Urinary bladder (tissue), 4 donors: ENCODE results near the gene LRIT3. TPM values are rescaled to one million over a fixed set of nuclear protein-coding genes. Genes with fewer than 3 reads are reported as not detected.

Experiments used
- DNase-seq: peaks from one replicate; pipeline ENCODE4 v3.0.0-alpha.2; 2015; ENCODE audit errors: extremely low spot score
- H3K27ac ChIP-seq: one replicate; pipeline ENCODE4 v1.5.1; 2013; ENCODE audit warnings: low read depth, mild to moderate bottlenecking, moderate library complexity
- H3K36me3 ChIP-seq: one replicate; pipeline ENCODE4 v1.6.1; 2013; ENCODE audit warnings: mild to moderate bottlenecking, moderate library complexity; ENCODE audit not compliant: insufficient read depth
- H3K4me1 ChIP-seq: one replicate; pipeline ENCODE4 v1.6.1; 2013; ENCODE audit warnings: mild to moderate bottlenecking, moderate library complexity; ENCODE audit not compliant: insufficient read depth
- H3K4me3 ChIP-seq: one replicate; pipeline ENCODE4 v1.5.1; 2013; ENCODE audit warnings: low read depth, low read length
- WGBS: extraction: QIAGEN DNeasy Blood & Tissue Kit; methylation state at CpG from one replicate; pipeline ENCODE4 v1.1.7; 2013; 5-methylcytosine and 5-hydroxymethylcytosine counted together
- polyA plus RNA-seq: library from polyadenylated mRNA; stranded (reverse); fragments of 200-250 nt; gene quantifications from one replicate; pipeline ENCODE4 v1.2.3, GENCODE V29; 2013
- total RNA-seq: library from RNA; depleted of rRNA; stranded (reverse); fragments of >200 nt; gene quantifications from one replicate; pipeline ENCODE4 v1.2.3, GENCODE V29; 2014
- donor health status: healthy with polysubstance abuse.
- donor health status: healthy.

LRIT3 gene
- total and polyA plus RNA-seq, 2 donors = 0.06 to 0.16 TPM

- WGBS = 92% methylated on average over 8 of the region's 8 CpGs
- no peak overlapping the region for H3K27ac ChIP-seq
Observed at GRCh38 chr4:109902559-109903251, 54.8 kb downstream of the LRIT3 start.

GRCh38 chr4:109908731-109909130 is 60.8 kb downstream of the LRIT3 start:
- H3K27ac ChIP-seq = no peak overlapping the region
- DNase-seq = no peak
- no peaks in the 10 kb centered on the region for H3K36me3 ChIP-seq
- WGBS = 35% methylated on average over 1 of the region's 1 CpG
- no peak overlapping the region for H3K4me3 ChIP-seq
- H3K4me1 ChIP-seq = no peaks in the 10 kb centered on the region

More at GRCh38 chr4:109902559-109903251, 54.8 kb downstream of the LRIT3 start:
- no peaks in the 10 kb centered on the region for H3K36me3 ChIP-seq
- DNase-seq = no peak
- no peaks in the 10 kb centered on the region for H3K4me1 ChIP-seq
- no peak overlapping the region for H3K4me3 ChIP-seq

GRCh38 chr4:109910256-109910655 is 62.3 kb downstream of the LRIT3 start:
- H3K27ac ChIP-seq = no peak overlapping the region
- H3K4me1 ChIP-seq = no peaks in the 10 kb centered on the region
- no peaks in the 10 kb centered on the region for H3K36me3 ChIP-seq
- WGBS = 92% methylated on average over 2 of the region's 2 CpGs
- H3K4me3 ChIP-seq = no peak overlapping the region
- DNase-seq = no peak

- no peak for DNase-seq
- Histone ChIP-seq H3K4me1 (no peaks in the 10 kb centered on the region), H3K27ac (no peak within 1 kb of the TSS), H3K4me3 (no peak within 1 kb of the TSS), H3K36me3 (no peaks in the 10 kb centered on the region)
- 35% methylated on average over 9 of the region's 9 CpGs for WGBS
Observed at GRCh38 chr4:109912706-109913595, 65.0 kb downstream of the LRIT3 start, which contains the start of gene EGF. Gene EGF (plus strand): TSS chr4:109912883. CDS start chr4:109913336, 453 bp downstream.

- DNase-seq = no peak
- H3K27ac ChIP-seq = no peak overlapping the region
- no peaks in the 10 kb centered on the region for H3K4me1 ChIP-seq
- no peak overlapping the region for H3K4me3 ChIP-seq
- H3K36me3 ChIP-seq = no peaks in the 10 kb centered on the region
- WGBS = 89% methylated on average over 2 of the region's 2 CpGs
Observed at GRCh38 chr4:109913596-109914241, 65.8 kb downstream of the LRIT3 start.

GRCh38 chr4:109914322-109914721 is 66.4 kb downstream of the LRIT3 start:
- H3K4me1 ChIP-seq = no peaks in the 10 kb centered on the region
- no peak overlapping the region for H3K4me3 ChIP-seq
- H3K36me3 ChIP-seq = no peaks in the 10 kb centered on the region
- H3K27ac ChIP-seq = no peak overlapping the region
- no peak for DNase-seq
- 80% methylated on average over 3 of the region's 3 CpGs for WGBS

GRCh38 chr4:109915385-109916026 is 67.6 kb downstream of the LRIT3 start:
- WGBS = 80% methylated on average over 8 of the region's 8 CpGs
- Histone ChIP-seq H3K36me3 (no peaks in the 10 kb centered on the region), H3K4me1 (no peaks in the 10 kb centered on the region), H3K4me3 (no peak overlapping the region), H3K27ac (no peak overlapping the region)
- no peak for DNase-seq

- no peak overlapping the region for H3K27ac ChIP-seq
- no peaks in the 10 kb centered on the region for H3K4me1 ChIP-seq
- no peak for DNase-seq
- no peak overlapping the region for H3K4me3 ChIP-seq
- H3K36me3 ChIP-seq = no peaks in the 10 kb centered on the region
- WGBS = 49% methylated on average over 4 of the region's 4 CpGs
Observed at GRCh38 chr4:109916027-109916409, 68.1 kb downstream of the LRIT3 start.

- 23% methylated on average over 1 of the region's 1 CpG for WGBS
- no peaks in the 10 kb centered on the region for H3K4me1 ChIP-seq
- no peaks in the 10 kb centered on the region for H3K36me3 ChIP-seq
- no peak overlapping the region for H3K27ac ChIP-seq
- DNase-seq = no peak
- no peak overlapping the region for H3K4me3 ChIP-seq
Observed at GRCh38 chr4:109921384-109921808, 73.5 kb downstream of the LRIT3 start.

Other genes starting within 250 kb of the LRIT3 start
- 21.4 TPM for gene CASP6, start 144.7 kb upstream of the LRIT3 start, total RNA-seq
- 16.1 TPM for gene CASP6, start 144.7 kb upstream of the LRIT3 start, polyA plus RNA-seq
- 26.6 TPM for gene PLA2G12A, start 118.0 kb upstream of the LRIT3 start, total RNA-seq
- gene PLA2G12A, start 118.0 kb upstream of the LRIT3 start, polyA plus RNA-seq = 22.7 TPM
- 52.0 TPM for gene CFI, start 46.1 kb upstream of the LRIT3 start, total RNA-seq
- 24.8 TPM for gene CFI, start 46.1 kb upstream of the LRIT3 start, polyA plus RNA-seq
- gene GAR1, start 32.3 kb upstream of the LRIT3 start, total RNA-seq = 6.5 TPM
- 17.2 TPM for gene GAR1, start 32.3 kb upstream of the LRIT3 start, polyA plus RNA-seq
- gene RRH, start 20.1 kb upstream of the LRIT3 start, total RNA-seq = 0.16 TPM
- not detected for gene RRH, start 20.1 kb upstream of the LRIT3 start, polyA plus RNA-seq
- 3.0 TPM for gene EGF, start 64.8 kb downstream of the LRIT3 start, total RNA-seq
- gene EGF, start 64.8 kb downstream of the LRIT3 start, polyA plus RNA-seq = 1.6 TPM